ENCODE measurements around the gene SMCP. TPM values are rescaled to one million over a fixed set of nuclear protein-coding genes. Genes with fewer than 3 reads are reported as not detected.

SMCP gene
- total and polyA plus RNA-seq, 12 donors, result not detected

- 75 to 76% methylated on average over 7 of the region's 7 CpGs for WGBS, 2 donors
- no peak for DNase-seq
These were observed 26.7 kb downstream of the SMCP start for GRCh38 chr1:152904688-152905440.

GRCh38 chr1:152906023-152906565, 28.0 kb downstream of the SMCP start:
- 32 to 43% methylated on average over 5 of the region's 5 CpGs for WGBS, 2 donors
- Histone ChIP-seq H3K36me3 (no peaks in the 10 kb centered on the region), H3K27ac (no peak overlapping the region), H3K27me3 (peaks cover 0 to 34% (median 4%) of the 10 kb centered on the region in 7 donors), H3K4me1 (no peaks in the 10 kb centered on the region), H3K4me3 (no peak overlapping the region), H3K9me3 (no peaks in the 10 kb centered on the region)
- intact Hi-C loops (cut with DNase I), result no loop called here
- DNase-seq (no peak), ATAC-seq (no peak)
- TF ChIP-seq CTCF (IDR thresholded peaks at IDR 0.05), result no peak

More at GRCh38 chr1:152904688-152905440, 26.7 kb downstream of the SMCP start:
- ATAC-seq, result no peak
- TF ChIP-seq CTCF (IDR thresholded peaks at IDR 0.05), result no peak
- Histone ChIP-seq H3K27me3 (peaks cover 0 to 34% (median 4%) of the 10 kb centered on the region in 7 donors), H3K27ac (no peak overlapping the region), H3K9me3 (no peaks in the 10 kb centered on the region), H3K4me1 (no peaks in the 10 kb centered on the region), H3K4me3 (no peak overlapping the region), H3K36me3 (no peaks in the 10 kb centered on the region)
- intact Hi-C loops (cut with DNase I), result no loop called here

GRCh38 chr1:152907686-152908601, 29.8 kb downstream of the SMCP start, which contains the start of gene IVL:
Gene IVL (plus strand): TSS chr1:152908546. CDS start chr1:152909798, 1,252 bp downstream.
- no peak within 1 kb of the TSS for H3K4me3 ChIP-seq
- no peak for TF ChIP-seq CTCF (IDR thresholded peaks at IDR 0.05)
- no peaks in the 10 kb centered on the region for H3K36me3 ChIP-seq
- H3K4me1 ChIP-seq, result no peaks in the 10 kb centered on the region
- no peaks in the 10 kb centered on the region for H3K9me3 ChIP-seq
- H3K27ac ChIP-seq, result no peak within 1 kb of the TSS
- intact Hi-C loops (cut with DNase I), result no loop called here
- DNase-seq, result no peak
- 73 to 77% methylated on average over 4 of the region's 4 CpGs for WGBS, 2 donors
- peaks cover 0 to 30% (median 1%) of the 10 kb centered on the region in 7 donors for H3K27me3 ChIP-seq
- ATAC-seq, result no peak

- H3K9me3 ChIP-seq, result no peaks in the 10 kb centered on the region
- H3K4me1 ChIP-seq, result no peaks in the 10 kb centered on the region
- TF ChIP-seq CTCF (IDR thresholded peaks at IDR 0.05), result no peak
- no peak overlapping the region for H3K4me3 ChIP-seq
- H3K36me3 ChIP-seq, result no peaks in the 10 kb centered on the region
- no peak overlapping the region for H3K27ac ChIP-seq
- H3K27me3 ChIP-seq, result peaks cover 0 to 26% (median 0%) of the 10 kb centered on the region in 7 donors
- DNase-seq (no peak), ATAC-seq (no peak)
- intact Hi-C loops (cut with DNase I), result no loop called here
- WGBS, 2 donors, result 79 to 88% methylated on average over 3 of the region's 3 CpGs
These were observed 31.1 kb downstream of the SMCP start for GRCh38 chr1:152909206-152909605.

Data from heart right ventricle (tissue), 16 donors.